Prostate gland (tissue), 2 donors: Measurements from ENCODE around the gene AMPH. TPM values are rescaled to one million over a fixed set of nuclear protein-coding genes. Genes with fewer than 3 reads are reported as not detected.
A peak's percentile ranks its signal among the peaks of the same experiment; 100 is the strongest.
"Not testable (repeated sequence)": the region's sequence is repeated elsewhere in the genome, so short reads cannot be mapped to it uniquely, and the experiment has no call there.

Experiments used
- DNase-seq: peaks from one replicate; pipeline ENCODE4 v3.0.0-alpha.2; 2019; ENCODE audit warnings: low spot score
- H3K27ac ChIP-seq, 2 donors: fragments of 200-600 bp; sonication (generic); 2 replicates each; pipeline ENCODE4 v1.5.1; 2017 to 2019
- H3K27me3 ChIP-seq: fragments of 200-600 bp; sonication (generic); replicated peaks from 2 replicates; pipeline ENCODE4 v1.5.1; 2019; ENCODE audit not compliant: insufficient read depth
- H3K36me3 ChIP-seq, 2 donors: fragments of 200-600 bp; sonication (generic); 1 replicate in 1 of 2; 2 replicates in 1 of 2; pipeline versions ENCODE4 v1.5.1 to v1.8.1; 2017 to 2019
- H3K4me1 ChIP-seq: fragments of 200-600 bp; sonication (generic); replicated peaks from 2 replicates; pipeline ENCODE4 v1.5.1; 2019
- H3K4me3 ChIP-seq, 2 donors: fragments of 200-600 bp; sonication (generic); 2 replicates each; pipeline ENCODE4 v1.5.1; 2017 to 2019
- H3K9me3 ChIP-seq: fragments of 200-600 bp; sonication (generic); 2 replicates; pipeline ENCODE4 v1.5.1; 2017
- CTCF ChIP-seq, 4 experiments: fragments of 200-600 bp in 2 of 4; fragments of 450-650 bp in 2 of 4; sonication (generic) in 2 of 4; IDR thresholded peaks; 1 replicate in 3 of 4; 2 replicates in 1 of 4; pipeline ENCODE4 v1.5.1; 2016 to 2019; ENCODE audit warnings: antibody characterized with exemption in 4 of 4, mild to moderate bottlenecking in 2 of 4, moderate library complexity in 2 of 4
- POLR2A ChIP-seq: fragments of 450-650 bp; IDR thresholded peaks from one replicate; pipeline ENCODE4 v1.6.1; 2016; ENCODE audit warnings: antibody characterized with exemption, mild to moderate bottlenecking
- POLR2AphosphoS5 ChIP-seq: sonication (generic); formaldehyde crosslinking; IDR thresholded peaks from one replicate; pipeline ENCODE4 v1.6.1; 2017; ENCODE audit warnings: antibody characterized with exemption
- WGBS: methylation state at CpG from one replicate; pipeline ENCODE4 v1.1.5; 2018; 5-methylcytosine and 5-hydroxymethylcytosine counted together
- intact Hi-C: fragments of 100-400 bp; cut with DNase I; formaldehyde crosslinking; loops from one replicate; pipeline ENCODE4 v1.14.2; 2022
- total RNA-seq, 2 donors: library from RNA; depleted of rRNA; stranded (reverse); fragments of >200 nt; gene quantifications; one replicate each; pipeline ENCODE4 v1.1.0, GENCODE V29; 2016

AMPH gene
- total RNA-seq, 2 donors from 2014 or later = 5.9 TPM; not detected in 1

- no peak overlapping the region for H3K27ac ChIP-seq
- no peaks in the 10 kb centered on the region for H3K4me1 ChIP-seq
- DNase-seq = no peak
- 95% methylated on average over 7 of the region's 7 CpGs for WGBS
- H3K9me3 ChIP-seq = no peaks in the 10 kb centered on the region
- intact Hi-C loops = no loop called here
- no peak for TF ChIP-seq POLR2A
- TF ChIP-seq CTCF (IDR thresholded peaks at IDR 0.05) = no peak
- no peak for TF ChIP-seq POLR2AphosphoS5
- H3K4me3 ChIP-seq = no peak overlapping the region
- H3K36me3 ChIP-seq = no peaks in the 10 kb centered on the region
- H3K27me3 ChIP-seq = no peaks in the 10 kb centered on the region
These were observed 258.9 kb downstream of the AMPH start for GRCh38 chr7:38372290-38372689.

GRCh38 chr7:38369816-38370493 is 261.2 kb downstream of the AMPH start:
- Histone ChIP-seq H3K36me3 (no peaks in the 10 kb centered on the region), H3K4me1 (no peaks in the 10 kb centered on the region), H3K4me3 (no peak overlapping the region), H3K27me3 (no peaks in the 10 kb centered on the region), H3K9me3 (no peaks in the 10 kb centered on the region), H3K27ac (no peak overlapping the region)
- no peak for TF ChIP-seq POLR2A
- TF ChIP-seq CTCF (IDR thresholded peaks at IDR 0.05) = peak in 3 of 4 experiments; percentile 55 to 73 (median 66)
- no peak for TF ChIP-seq POLR2AphosphoS5
- intact Hi-C loops = no loop called here
- 30% methylated on average over 8 of the region's 8 CpGs for WGBS
- peak; percentile 62 for DNase-seq

GRCh38 chr7:38368191-38368605 is 263.0 kb downstream of the AMPH start:
- H3K4me1 ChIP-seq = no peaks in the 10 kb centered on the region
- H3K36me3 ChIP-seq = no peaks in the 10 kb centered on the region
- peak; percentile 17 for DNase-seq
- 61% methylated on average over 5 of the region's 5 CpGs for WGBS
- no peak overlapping the region for H3K4me3 ChIP-seq
- H3K27ac ChIP-seq = no peak overlapping the region
- no peak for TF ChIP-seq POLR2A
- TF ChIP-seq POLR2AphosphoS5 = no peak
- TF ChIP-seq CTCF (IDR thresholded peaks at IDR 0.05) = peak in 2 of 4 experiments; percentile 43 to 44
- intact Hi-C loops = no loop called here
- no peaks in the 10 kb centered on the region for H3K27me3 ChIP-seq
- no peaks in the 10 kb centered on the region for H3K9me3 ChIP-seq

- Histone ChIP-seq H3K9me3 (no peaks in the 10 kb centered on the region), H3K36me3 (no peaks in the 10 kb centered on the region), H3K4me3 (no peak overlapping the region), H3K27ac (no peak overlapping the region), H3K4me1 (no peaks in the 10 kb centered on the region), H3K27me3 (no peaks in the 10 kb centered on the region)
- no peak for DNase-seq
- 94% methylated on average over 1 of the region's 1 CpG for WGBS
- TF ChIP-seq POLR2A = no peak
- no peak for TF ChIP-seq POLR2AphosphoS5
- TF ChIP-seq CTCF (IDR thresholded peaks at IDR 0.05) = no peak
- intact Hi-C loops = no loop called here
These were observed 263.8 kb downstream of the AMPH start for GRCh38 chr7:38367301-38367890.

- WGBS = 20% methylated on average over 3 of the region's 3 CpGs
- H3K4me3 ChIP-seq, DNase-seq, H3K27me3 ChIP-seq, H3K9me3 ChIP-seq, intact Hi-C loops, H3K4me1 ChIP-seq, H3K36me3 ChIP-seq, H3K27ac ChIP-seq: not testable (repeated sequence)
- peak in 3 of 4 experiments; percentile 18 to 36 (median 27) for TF ChIP-seq CTCF (IDR thresholded peaks at IDR 0.05)
These were observed 267.8 kb downstream of the AMPH start for GRCh38 chr7:38363379-38363778.

- DNase-seq, H3K9me3 ChIP-seq, H3K27me3 ChIP-seq, intact Hi-C loops, H3K36me3 ChIP-seq, H3K27ac ChIP-seq, H3K4me1 ChIP-seq, H3K4me3 ChIP-seq: not testable (repeated sequence)
- 72% methylated on average over 10 of the region's 10 CpGs for WGBS
These were observed 268.4 kb downstream of the AMPH start for GRCh38 chr7:38362611-38363237.
